ENCODE results near the gene PLEKHJ1.

- no peak for TF ChIP-seq CTCF (IDR thresholded peaks at IDR 0.05; ENCODE audit: insufficient read depth, low read depth, low read length)
- TF ChIP-seq EZH2 (IDR thresholded peaks at IDR 0.05; ENCODE audit: insufficient read depth, low read length) = no peak
Observed at GRCh38 chr19:2242816-2243215, 6.7 kb upstream of the PLEKHJ1 start.

Data from astrocyte (in vitro differentiated cells and primary cell).